ENCODE measurements around the gene FOXJ2.
"Not testable (repeated sequence)": the region's sequence is repeated elsewhere in the genome, so short reads cannot be mapped to it uniquely, and the experiment has no call there.

- TF ChIP-seq POLR2A, CTCF (IDR thresholded peaks at IDR 0.05): not testable (repeated sequence)
These were observed 56.8 kb downstream of the FOXJ2 start for GRCh38 chr12:8089277-8089676.

Measured in uterus (tissue), 2 donors.